H9 (cell line): ENCODE results near the gene ZNF146. TPM values are rescaled to one million over a fixed set of nuclear protein-coding genes. Genes with fewer than 3 reads are reported as not detected.

ENCODE experiments used
- DNase-seq: peaks from one replicate; pipeline ENCODE4 v3.0.0-alpha.2; 2017
- H2AFZ ChIP-seq: one replicate; pipeline ENCODE4 v1.6.1; 2013; ENCODE audit warnings: mild to moderate bottlenecking, low read length, control low read depth, moderate library complexity
- H2AK5ac ChIP-seq: 2 replicates; pipeline ENCODE4 v1.6.1; 2013; ENCODE audit warnings: low read length, control low read depth, mixed read lengths; ENCODE audit not compliant: insufficient read length
- H2BK120ac ChIP-seq: one replicate; pipeline ENCODE4 v1.6.1; 2013; ENCODE audit warnings: low read depth, mild to moderate bottlenecking, low read length, control low read depth, inconsistent platforms; ENCODE audit not compliant: poor library complexity, severe bottlenecking
- H2BK12ac ChIP-seq: 2 replicates; pipeline ENCODE4 v1.6.1; 2013; ENCODE audit warnings: low read length, control low read depth, mixed read lengths, low read depth; ENCODE audit not compliant: insufficient read length
- H2BK15ac ChIP-seq: 2 replicates; pipeline ENCODE4 v1.6.1; 2013; ENCODE audit warnings: low read depth, low read length, control low read depth
- H2BK20ac ChIP-seq: one replicate; pipeline ENCODE4 v1.6.1; 2013; ENCODE audit warnings: low read depth, mild to moderate bottlenecking, low read length, control low read depth, inconsistent platforms; ENCODE audit not compliant: poor library complexity, severe bottlenecking
- H2BK5ac ChIP-seq: 2 replicates; pipeline ENCODE4 v1.6.1; 2013; ENCODE audit warnings: low read length, control low read depth, mixed read lengths; ENCODE audit not compliant: insufficient read length
- H3K14ac ChIP-seq: 2 replicates; pipeline ENCODE4 v1.6.1; 2013; ENCODE audit warnings: low read length, control low read depth; ENCODE audit not compliant: insufficient read depth
- H3K18ac ChIP-seq: 2 replicates; pipeline ENCODE4 v1.6.1; 2013; ENCODE audit warnings: low read depth, mild to moderate bottlenecking, mixed read lengths, low read length, control low read depth; ENCODE audit not compliant: insufficient read length
- H3K23ac ChIP-seq: 2 replicates; pipeline ENCODE4 v1.6.1; 2013; ENCODE audit warnings: low read length, control low read depth, mixed read lengths, low read depth; ENCODE audit not compliant: insufficient read length
- H3K23me2 ChIP-seq: 2 replicates; pipeline ENCODE4 v1.6.1; 2013; ENCODE audit warnings: low read depth, mild to moderate bottlenecking, mixed read lengths, low read length, control low read depth; ENCODE audit not compliant: insufficient read length, poor library complexity, severe bottlenecking
- H3K27ac ChIP-seq: 2 replicates; pipeline ENCODE4 v1.5.1; 2013; ENCODE audit warnings: low read length, control low read depth, mixed read lengths, low read depth; ENCODE audit not compliant: insufficient read length
- H3K27me3 ChIP-seq: 2 replicates; pipeline ENCODE4 v1.6.1; 2013; ENCODE audit warnings: low read length, control low read depth, inconsistent platforms; ENCODE audit not compliant: insufficient read depth
- H3K4ac ChIP-seq: 2 replicates; pipeline ENCODE4 v1.6.1; 2013; ENCODE audit warnings: low read depth, mild to moderate bottlenecking, control low read depth, inconsistent platforms, low read length, moderate library complexity
- H3K4me1 ChIP-seq: 2 replicates; pipeline ENCODE4 v1.6.1; 2013; ENCODE audit warnings: low read length, control low read depth, inconsistent platforms; ENCODE audit not compliant: insufficient read depth
- H3K4me2 ChIP-seq: 2 replicates; pipeline ENCODE4 v1.6.1; 2013; ENCODE audit warnings: low read length, control low read depth, mixed read lengths; ENCODE audit not compliant: insufficient read length, insufficient read depth
- H3K56ac ChIP-seq: 2 replicates; pipeline ENCODE4 v1.6.1; 2013; ENCODE audit warnings: low read depth, mild to moderate bottlenecking, mixed read lengths, low read length, control low read depth; ENCODE audit not compliant: insufficient read length
- H3K79me1 ChIP-seq: 2 replicates; pipeline ENCODE4 v1.6.1; 2013; ENCODE audit warnings: low read depth, mild to moderate bottlenecking, moderate library complexity, low read length, control low read depth, inconsistent platforms; ENCODE audit not compliant: insufficient read depth, poor library complexity, severe bottlenecking
- H3K79me2 ChIP-seq: 2 replicates; pipeline ENCODE4 v1.6.1; 2013; ENCODE audit warnings: low read length, control low read depth, inconsistent platforms; ENCODE audit not compliant: insufficient read depth
- H3K9ac ChIP-seq: 2 replicates; pipeline ENCODE4 v1.6.1; 2013; ENCODE audit warnings: low read length, control low read depth, mixed read lengths; ENCODE audit not compliant: insufficient read length; ENCODE audit errors: extremely low read depth
- H3K9me3 ChIP-seq: one replicate; pipeline ENCODE4 v1.6.1; 2013; ENCODE audit warnings: low read depth, low read length, inconsistent platforms; ENCODE audit not compliant: control insufficient read depth
- H3T11ph ChIP-seq: one replicate; pipeline ENCODE4 v1.6.1; 2013; ENCODE audit warnings: mild to moderate bottlenecking, low read length, control low read depth, inconsistent platforms
- H4K20me1 ChIP-seq: one replicate; pipeline ENCODE4 v1.6.1; 2013; ENCODE audit not compliant: control insufficient read depth, insufficient read length, insufficient read depth
- H4K5ac ChIP-seq: 2 replicates; pipeline ENCODE4 v1.6.1; 2013; ENCODE audit warnings: low read depth, mild to moderate bottlenecking, mixed read lengths, low read length, control low read depth; ENCODE audit not compliant: insufficient read length
- H4K8ac ChIP-seq: replicated peaks from 2 replicates; pipeline ENCODE4 v1.6.1; 2013; ENCODE audit warnings: low read length, control low read depth, mixed read lengths, low read depth; ENCODE audit not compliant: insufficient read length
- H4K91ac ChIP-seq: 2 replicates; pipeline ENCODE4 v1.6.1; 2013; ENCODE audit warnings: low read depth, mild to moderate bottlenecking, moderate library complexity, mixed read lengths, low read length, control low read depth; ENCODE audit not compliant: insufficient read length
- H3K27ac Mint-ChIP-seq, 3 experiments: 2 replicates in 2 of 3; 3 replicates in 1 of 3; pipeline ENCODE4 v1.8.0; 2020 to 2021; ENCODE audit warnings: mixed read lengths in 3 of 3, mild to moderate bottlenecking in 1 of 3, moderate library complexity in 1 of 3
- H3K27me3 Mint-ChIP-seq: 2 replicates; pipeline ENCODE4 v1.8.0; 2021; ENCODE audit warnings: low read depth, mild to moderate bottlenecking, moderate library complexity, mixed read lengths
- H3K36me3 Mint-ChIP-seq, 3 experiments: 2 replicates in 2 of 3; 3 replicates in 1 of 3; pipeline ENCODE4 v1.8.0; 2020 to 2021; ENCODE audit warnings: low read depth in 3 of 3, mixed read lengths in 3 of 3; ENCODE audit not compliant: insufficient read depth in 1 of 3
- H3K4me1 Mint-ChIP-seq, 2 experiments: 2 replicates each; pipeline ENCODE4 v1.8.0; 2020; ENCODE audit warnings: mixed read lengths in 2 of 2
- H3K4me3 Mint-ChIP-seq, 2 experiments: 2 replicates in 1 of 2; 3 replicates in 1 of 2; pipeline ENCODE4 v1.8.0; 2020 to 2021; ENCODE audit warnings: mild to moderate bottlenecking in 2 of 2, mixed read lengths in 2 of 2, moderate library complexity in 1 of 2
- H3K9me3 Mint-ChIP-seq, 2 experiments: 2 replicates in 1 of 2; 3 replicates in 1 of 2; pipeline ENCODE4 v1.8.0; 2020; ENCODE audit warnings: mild to moderate bottlenecking in 2 of 2, mixed read lengths in 2 of 2, moderate library complexity in 1 of 2
- WGBS: extraction: QIAGEN DNeasy Blood & Tissue Kit; methylation state at CpG from one replicate; pipeline ENCODE4 v1.1.7; 2013; ENCODE audit warnings: missing lambda C conversion rate, low lambda C conversion rate, mixed read lengths; ENCODE audit not compliant: insufficient read length; ENCODE audit errors: extremely low coverage; 5-methylcytosine and 5-hydroxymethylcytosine counted together
- total RNA-seq: library from RNA; stranded (reverse); gene quantifications from 2 replicates; pipeline ENCODE4 v1.2.1, GENCODE V29; 2021
- TF ChIP-seq, protein P1 (sequence below): fragments of 200-600 bp; sonication (generic); conservative IDR thresholded peaks from 3 replicates; pipeline ENCODE4 v1.8.0; 2021; ENCODE audit warnings: antibody characterized with exemption, mild to moderate bottlenecking

ZNF146 gene
- total RNA-seq, 1 experiment from 2014 or later = 166 TPM

DNA sequence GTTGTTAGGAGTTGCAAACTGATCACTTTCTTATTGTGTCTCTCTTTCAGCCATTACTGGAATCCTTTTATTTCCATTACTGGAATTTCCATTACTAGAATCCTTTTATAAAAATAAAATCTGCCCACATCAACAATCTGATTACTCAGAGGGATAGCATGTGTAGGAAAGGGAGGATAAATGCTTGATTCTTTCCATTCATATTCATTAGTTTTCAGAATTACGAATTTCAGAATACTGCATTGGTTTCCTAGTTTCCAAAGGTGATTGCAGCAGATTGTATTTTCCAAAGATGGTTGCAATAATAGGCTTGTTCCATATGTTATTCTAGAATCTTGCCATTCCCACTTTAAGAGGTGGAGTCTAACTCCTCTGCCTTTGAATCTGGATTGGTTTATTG, 37.1 kb downstream of the ZNF146 start:
- Mint-ChIP-seq H3K36me3 (peaks cover 9 to 45% (median 41%) of the 10 kb centered on the region in 3 experiments), H3K4me3 (no peak overlapping the region), H3K27me3 (peaks cover 14% of the 10 kb centered on the region), H3K4me1 (peaks cover 21 to 35% of the 10 kb centered on the region in 2 experiments), H3K27ac (no peak overlapping the region), H3K9me3 (peaks cover 9 to 23% of the 10 kb centered on the region in 2 experiments)
- no peak for DNase-seq
- no peak overlapping the region for H3K27ac ChIP-seq
- no peak overlapping the region for H2BK5ac ChIP-seq
- H4K20me1 ChIP-seq = no peaks in the 10 kb centered on the region
- no peak overlapping the region for H4K8ac ChIP-seq
- no peak overlapping the region for H3K4ac ChIP-seq
- no peak overlapping the region for H4K91ac ChIP-seq
- H2BK15ac ChIP-seq = no peak overlapping the region
- no peak overlapping the region for H3K56ac ChIP-seq
- no peak overlapping the region for H2AFZ ChIP-seq
- no peak overlapping the region for H3K23ac ChIP-seq
- no peak overlapping the region for H3T11ph ChIP-seq
- no peaks in the 10 kb centered on the region for H3K79me1 ChIP-seq
- no peaks in the 10 kb centered on the region for H3K27me3 ChIP-seq
- H3K79me2 ChIP-seq = no peaks in the 10 kb centered on the region
- H3K14ac ChIP-seq = no peak overlapping the region
- no peak overlapping the region for H2BK20ac ChIP-seq
- no CpG with 5 or more reads among the region's 1 CpG for WGBS
- no peak overlapping the region for H2BK120ac ChIP-seq
- TF ChIP-seq, protein P1, sequence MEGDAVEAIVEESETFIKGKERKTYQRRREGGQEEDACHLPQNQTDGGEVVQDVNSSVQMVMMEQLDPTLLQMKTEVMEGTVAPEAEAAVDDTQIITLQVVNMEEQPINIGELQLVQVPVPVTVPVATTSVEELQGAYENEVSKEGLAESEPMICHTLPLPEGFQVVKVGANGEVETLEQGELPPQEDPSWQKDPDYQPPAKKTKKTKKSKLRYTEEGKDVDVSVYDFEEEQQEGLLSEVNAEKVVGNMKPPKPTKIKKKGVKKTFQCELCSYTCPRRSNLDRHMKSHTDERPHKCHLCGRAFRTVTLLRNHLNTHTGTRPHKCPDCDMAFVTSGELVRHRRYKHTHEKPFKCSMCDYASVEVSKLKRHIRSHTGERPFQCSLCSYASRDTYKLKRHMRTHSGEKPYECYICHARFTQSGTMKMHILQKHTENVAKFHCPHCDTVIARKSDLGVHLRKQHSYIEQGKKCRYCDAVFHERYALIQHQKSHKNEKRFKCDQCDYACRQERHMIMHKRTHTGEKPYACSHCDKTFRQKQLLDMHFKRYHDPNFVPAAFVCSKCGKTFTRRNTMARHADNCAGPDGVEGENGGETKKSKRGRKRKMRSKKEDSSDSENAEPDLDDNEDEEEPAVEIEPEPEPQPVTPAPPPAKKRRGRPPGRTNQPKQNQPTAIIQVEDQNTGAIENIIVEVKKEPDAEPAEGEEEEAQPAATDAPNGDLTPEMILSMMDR = no peak
- no peak overlapping the region for H3K4me2 ChIP-seq
- H3K4me1 ChIP-seq = no peaks in the 10 kb centered on the region
- no peak overlapping the region for H4K5ac ChIP-seq
- no peak overlapping the region for H2AK5ac ChIP-seq
- no peak overlapping the region for H3K18ac ChIP-seq
- H2BK12ac ChIP-seq = no peak overlapping the region
- peaks cover 3% of the 10 kb centered on the region for H3K23me2 ChIP-seq
- peaks cover 10% of the 10 kb centered on the region for H3K9me3 ChIP-seq
- H3K9ac ChIP-seq = no peak overlapping the region
